Endothelial cell of umbilical vein (primary cell): ENCODE measurements around the gene TNFSF13. TPM values are rescaled to one million over a fixed set of nuclear protein-coding genes. Genes with fewer than 3 reads are reported as not detected.

Experiments
- BruUV-seq: library from RNA; stranded (reverse); fragments of 400-500 nt; replicated peaks from 2 replicates; lab custom pipeline; 2021; lab: Mats Ljungman, UMichigan
- CTCF ChIA-PET: fragments of 300-600, 350-600 bp; sonication (Branson Sonifier 250); formaldehyde crosslinking; loops from one replicate; lab custom pipeline; 2021; ENCODE audit warnings: antibody characterized with exemption, inconsistent platforms; lab: Charles Lee
- POLR2A ChIA-PET: fragments of 300-600, 350-600 bp; sonication (Branson Sonifier 250); formaldehyde crosslinking; loops from one replicate; lab custom pipeline; 2021; ENCODE audit warnings: antibody characterized with exemption, inconsistent platforms; lab: Charles Lee
- DNase-seq: peaks from one replicate; pipeline ENCODE4 v3.0.0-alpha.2; 2011; ENCODE audit warnings: low read depth, low spot score
- FAIRE-seq: peaks from 2 replicates; lab custom pipeline; 2011; peaks lifted over from hg19 to GRCh38; lab: Jason Lieb, UNC
- H2AFZ ChIP-seq: 2 replicates; pipeline ENCODE4 v1.6.0; 2012; ENCODE audit warnings: low read depth, low read length, control low read depth, inconsistent platforms
- H3K27ac ChIP-seq: 2 replicates; pipeline ENCODE4 v1.5.1; 2011; ENCODE audit warnings: low read depth, mild to moderate bottlenecking, control low read depth, low read length, moderate library complexity; ENCODE audit not compliant: insufficient read depth
- H3K27me3 ChIP-seq, 2 experiments: 2 replicates each; pipeline versions ENCODE4 v1.6.0 to v1.6.1; 2011; ENCODE audit warnings: low read length in 2 of 2, mixed read lengths in 1 of 2; ENCODE audit not compliant: control insufficient read depth in 2 of 2, insufficient read depth in 2 of 2
- H3K36me3 ChIP-seq, 2 experiments: 2 replicates in 1 of 2; 3 replicates in 1 of 2; pipeline ENCODE4 v1.5.1; 2011; ENCODE audit warnings: low read length in 2 of 2, mild to moderate bottlenecking in 1 of 2, moderate library complexity in 1 of 2; ENCODE audit not compliant: control insufficient read depth in 2 of 2, insufficient read depth in 2 of 2; ENCODE audit errors: extremely low read depth in 1 of 2
- H3K4me1 ChIP-seq: 3 replicates; pipeline ENCODE4 v1.5.1; 2011; ENCODE audit warnings: mild to moderate bottlenecking, low read length; ENCODE audit not compliant: control insufficient read depth, insufficient read depth; ENCODE audit errors: extremely low read depth
- H3K4me2 ChIP-seq: 2 replicates; pipeline ENCODE4 v1.6.1; 2011; ENCODE audit warnings: low read length, control low read depth, mixed read lengths; ENCODE audit not compliant: insufficient read depth
- H3K4me3 ChIP-seq, 3 experiments: fragments of 200-600 bp in 1 of 3; sonication (generic), shearing (Covaris generic) in 1 of 3; replicated peaks in 1 of 3; 2 replicates each; pipeline ENCODE4 v1.5.1; 2011 to 2016; ENCODE audit warnings: control low read depth in 3 of 3, low read length in 3 of 3, mild to moderate bottlenecking in 2 of 3, inconsistent platforms in 1 of 3, low read depth in 1 of 3, moderate library complexity in 1 of 3; ENCODE audit not compliant: insufficient read depth in 1 of 3
- H3K79me2 ChIP-seq: 2 replicates; pipeline ENCODE4 v1.6.0; 2012; ENCODE audit warnings: low read length, inconsistent platforms; ENCODE audit not compliant: control insufficient read depth, insufficient read depth
- H3K9ac ChIP-seq: replicated peaks from 2 replicates; pipeline ENCODE3; 2011; ENCODE audit warnings: low read length, control low read depth; ENCODE audit not compliant: insufficient read depth; ENCODE audit errors: extremely low read depth
- H3K9me1 ChIP-seq: replicated peaks from 3 replicates; pipeline ENCODE4 v1.6.0; 2011; ENCODE audit warnings: mild to moderate bottlenecking, low read length; ENCODE audit not compliant: control insufficient read depth, insufficient read depth; ENCODE audit errors: extremely low read depth
- H3K9me3 ChIP-seq: replicated peaks from 2 replicates; pipeline ENCODE4 v1.5.1; 2012; ENCODE audit warnings: low read length, inconsistent platforms; ENCODE audit not compliant: control insufficient read depth, insufficient read depth
- H4K20me1 ChIP-seq: replicated peaks from 2 replicates; pipeline ENCODE3; 2011; ENCODE audit warnings: mild to moderate bottlenecking, low read length; ENCODE audit not compliant: control insufficient read depth, insufficient read depth; ENCODE audit errors: extremely low read depth
- CTCF ChIP-seq, 2 donors: IDR thresholded peaks; 1 replicate in 1 of 2; 2 replicates in 1 of 2; pipeline ENCODE4 v1.5.1; 2011; ENCODE audit warnings: low read length in 2 of 2, mild to moderate bottlenecking in 2 of 2, moderate library complexity in 2 of 2, control low read depth in 1 of 2, inconsistent platforms in 1 of 2, low read depth in 1 of 2; ENCODE audit not compliant: insufficient read depth in 1 of 2; ENCODE audit errors: extremely low read depth in 1 of 2
- EZH2 ChIP-seq: IDR thresholded peaks from 2 replicates; pipeline ENCODE4 v1.6.1; 2012; ENCODE audit warnings: borderline replicate concordance, low read depth, mild to moderate bottlenecking, moderate library complexity, low read length, inconsistent platforms; ENCODE audit not compliant: severe bottlenecking
- FOS ChIP-seq: IDR thresholded peaks from 2 replicates; pipeline ENCODE4 v1.6.1; 2011; ENCODE audit warnings: mild to moderate bottlenecking, low read length, moderate library complexity, borderline replicate concordance; ENCODE audit not compliant: insufficient read depth
- GATA2 ChIP-seq: IDR thresholded peaks from 2 replicates; pipeline ENCODE4 v1.7.0; 2011; ENCODE audit warnings: low read depth, mild to moderate bottlenecking, moderate library complexity, mixed read lengths, low read length; ENCODE audit not compliant: insufficient read length, insufficient read depth
- JUN ChIP-seq: IDR thresholded peaks from 2 replicates; pipeline ENCODE4 v1.6.1; 2011; ENCODE audit warnings: borderline replicate concordance, low read depth; ENCODE audit not compliant: insufficient read length, insufficient read depth
- MAX ChIP-seq: IDR thresholded peaks from 2 replicates; pipeline ENCODE4 v1.6.1; 2011; ENCODE audit not compliant: insufficient read depth, insufficient read length
- MYC ChIP-seq: IDR thresholded peaks from one replicate; pipeline ENCODE4 v1.6.1; 2011; ENCODE audit warnings: mild to moderate bottlenecking, low read depth, low read length
- POLR2A ChIP-seq: IDR thresholded peaks from 2 replicates; pipeline ENCODE4 v1.6.1; 2012; ENCODE audit warnings: low read depth, mild to moderate bottlenecking, control low read depth, low read length
- POLR2AphosphoS5 ChIP-seq: IDR thresholded peaks from 2 replicates; pipeline ENCODE4 v1.6.1; 2012; ENCODE audit warnings: low read depth, mild to moderate bottlenecking, control low read depth, low read length, moderate library complexity; ENCODE audit not compliant: insufficient read depth
- dilution Hi-C: fragments of 300-500 bp; cut with MboI; formaldehyde crosslinking; loops from one replicate; pipeline ENCODE4 v1.15.0; 2019; ENCODE audit warnings: low sequenced_read_pairs; ENCODE audit not compliant: extremely low pct_ligation_motif_present
- intact Hi-C: fragments of 100-400 bp; cut with micrococcal nuclease; formaldehyde crosslinking; loops from one replicate; pipeline ENCODE4 v1.10.0; 2022
- polyA plus RNA-seq, 4 experiments: library from polyadenylated mRNA; depleted of rRNA in 3 of 4; stranded (reverse) in 3 of 4; unstranded in 1 of 4; fragments of >200 nt; gene quantifications; 2 replicates each; pipeline versions ENCODE4 v1.2.1 to v1.2.3, GENCODE V29; 2011 to 2012; ENCODE audit warnings: missing spikeins in 1 of 4
- total RNA-seq: library from RNA; stranded (reverse); gene quantifications from 2 replicates; pipeline ENCODE4 v1.2.3, GENCODE V29; 2021

TNFSF13 gene
- total and polyA plus RNA-seq, 2 donors (not counting 3 experiments of a cell fraction or from before 2014, with no cell fraction given) = 3.6 to 5.4 TPM

DNA sequence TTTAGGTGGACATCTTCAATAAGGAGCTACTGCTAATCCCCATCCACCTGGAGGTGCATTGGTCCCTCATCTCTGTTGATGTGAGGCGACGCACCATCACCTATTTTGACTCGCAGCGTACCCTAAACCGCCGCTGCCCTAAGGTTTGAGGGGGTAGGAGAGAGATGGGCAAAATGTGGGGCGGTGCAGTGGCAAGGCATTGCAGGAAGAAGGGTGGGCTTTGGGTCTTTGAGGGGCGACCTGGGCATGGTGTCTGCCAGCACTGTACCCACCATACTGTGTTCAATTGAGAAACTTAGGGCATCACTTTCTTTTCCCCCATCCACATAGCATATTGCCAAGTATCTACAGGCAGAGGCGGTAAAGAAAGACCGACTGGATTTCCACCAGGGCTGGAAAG lies 11.8 kb downstream of the TNFSF13 start:
- Histone ChIP-seq H3K27me3 (no peaks in the 10 kb centered on the region), H4K20me1 (peaks cover 6% of the 10 kb centered on the region), H3K27ac (no peak overlapping the region), H3K9me1 (no peaks in the 10 kb centered on the region), H3K4me3 (no peak overlapping the region), H3K79me2 (peaks cover 35% of the 10 kb centered on the region), H3K9ac (no peak overlapping the region), H3K4me2 (no peak overlapping the region), H3K9me3 (no peaks in the 10 kb centered on the region), H3K4me1 (peaks cover 20% of the 10 kb centered on the region), H3K36me3 (peaks cover 15 to 36% of the 10 kb centered on the region in 2 experiments), H2AFZ (no peak overlapping the region)
- TF ChIP-seq POLR2A = no peak
- TF ChIP-seq POLR2AphosphoS5 = no peak
- TF ChIP-seq FOS = no peak
- no peak for TF ChIP-seq CTCF (IDR thresholded peaks at IDR 0.05; ENCODE audit: extremely low read depth in 1 of 2, insufficient read depth in 1 of 2, low read depth in 1 of 2, low read length in 2 of 2)
- ChIA-PET POLR2A (no interaction called here), CTCF (interaction anchor here (1.0 to 6.2 kb wide), 3 partner anchors 10 to 23 kb away, joined by 3 to 40 read pairs (median 11); partner anchors contain the start of gene SOX15)
- DNase-seq = no peak
- intact Hi-C loops (loop anchor here (5.0 kb wide), 1 partner anchor 267 kb away; no protein-coding TSS in a partner anchor), dilution Hi-C loops (no loop called here)
- FAIRE-seq = no peak
- BruUV-seq = no TSS peak

DNA sequence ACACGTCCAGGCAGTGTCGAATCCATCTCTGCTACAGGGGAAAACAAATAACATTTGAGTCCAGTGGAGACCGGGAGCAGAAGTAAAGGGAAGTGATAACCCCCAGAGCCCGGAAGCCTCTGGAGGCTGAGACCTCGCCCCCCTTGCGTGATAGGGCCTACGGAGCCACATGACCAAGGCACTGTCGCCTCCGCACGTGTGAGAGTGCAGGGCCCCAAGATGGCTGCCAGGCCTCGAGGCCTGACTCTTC lies 13.7 kb downstream of the TNFSF13 start:
- peak overlapping the region; percentile 76 for H3K4me2 ChIP-seq
- FAIRE-seq = no peak
- H3K9ac ChIP-seq = peak overlapping the region; percentile 70
- no peaks in the 10 kb centered on the region for H3K9me1 ChIP-seq
- peak overlapping the region in 2 of 3 experiments; percentile 41 to 59 for H3K4me3 ChIP-seq
- dilution Hi-C loops = no loop called here
- intact Hi-C loops = loop anchor here (1.0 to 5.0 kb wide), 6 partner anchors 11 to 265 kb away; partner anchors contain the start of genes MPDU1, POLR2A, SENP3 and WRAP53
- peaks cover 48% of the 10 kb centered on the region for H3K79me2 ChIP-seq
- no TSS peak for BruUV-seq
- CTCF ChIA-PET = interaction anchor here (3.5 to 6.2 kb wide), 2 partner anchors 12 to 17 kb away, joined by 13 to 40 read pairs; partner anchors contain the start of gene SOX15
- peak overlapping the region; percentile 43 for H2AFZ ChIP-seq
- no peaks in the 10 kb centered on the region for H3K9me3 ChIP-seq
- H4K20me1 ChIP-seq = peaks cover 9% of the 10 kb centered on the region
- peaks cover 38% of the 10 kb centered on the region for H3K4me1 ChIP-seq
- TF ChIP-seq CTCF (IDR thresholded peaks at IDR 0.05; ENCODE audit: extremely low read depth in 1 of 2, insufficient read depth in 1 of 2, low read depth in 1 of 2, low read length in 2 of 2) = no peak
- TF ChIP-seq EZH2 = no peak
- peak; percentile 100 for TF ChIP-seq MAX
- TF ChIP-seq GATA2 = no peak
- TF ChIP-seq POLR2A = no peak
- TF ChIP-seq JUN = no peak
- TF ChIP-seq MYC = peak; percentile 100
- TF ChIP-seq FOS = no peak
- no peak for TF ChIP-seq POLR2AphosphoS5
- POLR2A ChIA-PET = interaction anchor here (1.8 kb wide), 2 partner anchors 11 to 17 kb away, joined by 5 to 6 read pairs; partner anchors contain the start of gene MPDU1
- DNase-seq = no peak
- no peaks in the 10 kb centered on the region for H3K27me3 ChIP-seq
- H3K27ac ChIP-seq = peak overlapping the region; percentile 69
- H3K36me3 ChIP-seq = peaks cover 26 to 46% of the 10 kb centered on the region in 2 experiments
